ENCODE measurements around the gene MRGPRX4.

Gene MRGPRX4

GRCh38 chr11:18221274-18221876 lies 48.7 kb downstream of the MRGPRX4 start:
- no peak for DNase-seq (ENCODE audit: low spot score)

- DNase-seq (ENCODE audit: low spot score) = no peak
Measured at GRCh38 chr11:18222814-18223421, 50.3 kb downstream of the MRGPRX4 start.
